Left colon (tissue), 2 donors: ENCODE data around the gene ZG16. TPM values are rescaled to one million over a fixed set of nuclear protein-coding genes. Genes with fewer than 3 reads are reported as not detected.
"Not testable (repeated sequence)": the region's sequence is repeated elsewhere in the genome, so short reads cannot be mapped to it uniquely, and the experiment has no call there.

Source experiments
- ATAC-seq: fragments of 200-7000 bp; cut with Tn5 transposase; one replicate; pipeline ENCODE4 v1.9.1; 2020; ENCODE audit warnings: mild to moderate bottlenecking, moderate library complexity
- DNase-seq, 2 donors: peaks; one replicate each; pipeline ENCODE4 v3.0.0-alpha.2; 2020
- intact Hi-C, 2 donors: fragments of 100-400 bp; cut with DNase I in 1 of 2; cut with micrococcal nuclease in 1 of 2; formaldehyde crosslinking; loops; one replicate each; pipeline versions ENCODE4 v1.11.2 to v1.14.0; 2022; cut with DNase I, micrococcal nuclease
- total RNA-seq, 2 donors: library from RNA; stranded (reverse); fragmentation: NEBNext Ultra II Directional; extraction: Animal tissue kit (Norgen Biotek cat#: 25700); gene quantifications; one replicate each; pipeline ENCODE4 v1.2.1, GENCODE V29; 2021
- donor health status: DM: no; HTN: no; CAD: no.
- donor health status: DM: yes; HTN: yes; CAD: no.

The ZG16 gene
- total RNA-seq, 2 donors from 2014 or later, result 1,315 to 1,793 TPM

- DNase-seq, ATAC-seq, intact Hi-C loops: not testable (repeated sequence)
Measured at GRCh38 chr16:29746518-29746917, 31.5 kb upstream of the ZG16 start.

DNA sequence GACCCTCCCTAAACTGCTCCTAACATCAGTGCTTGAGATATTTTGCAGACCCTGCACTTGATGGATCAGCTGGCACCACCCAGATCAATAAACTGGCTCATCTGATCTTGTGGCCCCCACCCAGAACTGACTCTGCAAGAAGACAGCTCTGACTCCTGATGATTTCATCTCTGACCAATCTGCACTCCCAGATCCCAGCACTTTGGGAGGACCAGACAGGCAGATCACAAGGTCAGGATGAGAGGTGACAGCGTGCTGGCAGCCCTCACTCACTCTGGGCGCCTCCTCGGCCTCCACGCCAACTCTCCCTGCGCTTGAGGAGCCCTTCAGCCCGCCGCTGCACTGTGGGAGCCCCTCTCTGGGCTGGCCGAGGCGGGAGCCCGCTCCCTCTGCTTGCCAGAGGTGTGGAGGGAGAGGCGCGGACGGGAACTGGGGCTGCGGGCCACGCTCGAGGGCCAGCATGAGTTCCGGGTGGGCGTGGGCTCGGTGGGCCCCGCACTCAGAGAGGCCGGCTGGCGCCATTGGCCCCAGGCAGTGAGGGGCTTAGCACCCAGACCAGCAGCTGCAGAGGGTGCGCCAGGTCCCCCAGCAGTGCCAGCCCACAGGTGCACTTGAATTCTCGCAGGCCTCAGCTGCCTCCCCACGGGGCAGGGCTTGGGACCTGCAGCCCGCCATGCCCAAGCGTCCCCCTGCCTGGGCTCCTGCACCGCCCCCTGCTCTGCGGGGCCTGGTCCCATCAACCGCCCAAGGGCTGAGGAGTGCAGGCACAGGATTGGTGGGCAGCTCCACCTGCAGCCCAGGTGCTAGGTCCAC is 29.9 kb upstream of the ZG16 start:
- ATAC-seq, result peak; percentile 55
- intact Hi-C loops, result no loop called here

GRCh38 chr16:29748760-29749149 is 29.3 kb upstream of the ZG16 start:
- DNase-seq, intact Hi-C loops: not testable (repeated sequence)
- peak; percentile 2 for ATAC-seq

More for the DNA sequence above, 29.9 kb upstream of the ZG16 start:
- DNase-seq, result no peak

DNA sequence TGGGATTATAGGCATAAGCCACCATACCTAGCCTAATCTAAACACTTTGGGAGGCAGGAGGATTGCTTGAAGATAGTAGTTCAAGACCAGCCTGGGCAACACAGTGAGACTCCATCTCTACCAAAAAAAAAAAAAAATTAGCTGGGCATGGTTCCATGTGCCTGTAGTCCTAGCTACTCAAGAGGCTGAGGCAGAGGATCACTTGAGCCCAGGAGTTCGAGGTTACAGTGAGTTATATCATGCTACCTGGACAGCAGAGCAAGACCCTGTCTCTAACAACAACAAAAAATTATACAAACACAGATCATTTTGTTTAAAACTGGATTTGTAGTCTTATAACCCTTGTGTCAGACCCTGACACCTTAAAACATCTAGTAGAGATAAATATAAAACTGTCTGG is 24.5 kb upstream of the ZG16 start:
- no peak for ATAC-seq
- intact Hi-C loops, result no loop called here
- no peak for DNase-seq

- intact Hi-C loops, result no loop called here
- DNase-seq (no peak), ATAC-seq (peak; percentile 36)
Measured at GRCh38 chr16:29756654-29757053, 21.4 kb upstream of the ZG16 start.

GRCh38 chr16:29757086-29757485 is 21.0 kb upstream of the ZG16 start:
- DNase-seq, ATAC-seq, intact Hi-C loops: not testable (repeated sequence)

DNA sequence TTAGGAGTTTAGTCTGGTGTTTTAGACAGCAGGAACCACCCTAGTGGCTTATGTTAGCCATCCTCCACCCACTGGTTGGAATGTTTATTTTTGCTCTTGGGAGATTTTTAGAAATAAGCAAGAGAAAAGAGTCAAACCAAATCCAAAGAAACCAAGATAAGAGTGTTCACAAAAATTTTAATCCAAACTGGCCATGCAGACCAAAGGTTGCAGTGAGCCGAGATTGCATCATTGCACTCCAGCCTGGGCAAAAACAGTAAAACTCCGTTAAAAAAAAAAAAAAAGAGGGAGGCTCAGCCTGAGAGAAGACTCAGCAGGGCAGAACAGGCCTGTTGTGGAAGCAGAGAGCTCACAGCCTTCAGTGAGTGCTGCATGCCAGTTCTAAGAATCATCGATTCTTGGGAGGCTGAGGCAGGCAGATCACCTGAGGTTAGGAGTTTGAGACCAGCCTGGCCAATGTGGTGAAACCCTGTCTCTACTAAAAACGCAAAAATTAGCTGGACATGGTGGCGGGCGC is 20.0 kb upstream of the ZG16 start:
- intact Hi-C loops, result no loop called here
- no peak for DNase-seq
- ATAC-seq, result no peak

DNA sequence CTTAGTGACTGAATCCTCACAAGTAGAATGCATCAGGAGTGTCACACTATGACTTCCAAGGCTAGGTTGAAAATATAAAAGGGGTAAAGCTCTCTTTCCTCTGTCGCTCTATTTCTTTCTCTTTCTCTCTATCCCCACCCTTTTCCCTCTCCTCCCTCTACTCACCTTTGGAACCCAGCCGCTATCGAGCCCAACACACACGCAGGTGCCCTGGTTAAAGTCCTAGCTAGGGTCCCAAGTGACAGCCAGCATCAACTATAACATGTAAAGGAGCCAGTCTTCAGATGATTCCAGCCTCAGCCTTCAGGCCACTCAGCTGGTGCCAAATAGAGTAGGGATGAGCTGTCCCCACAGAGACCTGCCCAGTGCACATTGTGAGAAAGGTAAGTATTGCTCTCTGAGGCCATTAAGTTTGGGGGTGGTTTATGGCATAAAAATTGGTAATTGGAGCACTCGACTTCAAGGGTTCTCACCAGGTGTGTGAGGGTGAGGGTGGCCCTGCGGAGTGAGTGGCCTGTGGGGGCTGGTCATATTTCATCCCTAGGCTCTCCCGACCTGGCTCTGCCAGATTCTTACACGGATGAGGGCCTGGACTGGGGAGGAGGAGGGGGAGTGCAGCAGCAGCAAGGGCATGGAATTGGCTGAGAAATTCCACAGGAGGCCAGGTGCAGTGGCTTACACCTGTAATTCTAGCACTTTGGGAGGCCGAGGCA is 17.3 kb upstream of the ZG16 start:
- DNase-seq (no peak), ATAC-seq (peak; percentile 70)
- intact Hi-C loops, result no loop called here

DNA sequence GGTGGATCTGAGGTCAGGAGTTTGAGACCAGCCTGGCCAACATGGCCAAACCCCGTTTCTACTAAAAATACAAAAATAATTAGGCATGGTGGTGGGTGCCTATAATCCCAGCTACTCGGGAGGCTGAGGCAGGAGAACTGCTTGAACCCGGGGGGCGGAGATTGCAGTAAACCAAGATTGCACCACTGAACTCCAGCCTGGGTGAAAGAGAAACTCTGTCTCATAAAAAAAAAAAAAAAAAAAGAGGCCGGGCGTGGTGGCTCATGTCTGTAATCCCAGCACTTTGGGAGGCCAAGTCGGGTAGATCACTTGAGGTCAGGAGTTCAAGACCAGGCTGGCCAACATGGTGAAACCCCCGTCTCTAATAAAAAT is 16.8 kb upstream of the ZG16 start:
- intact Hi-C loops, result not testable (repeated sequence)
- DNase-seq (peak in 1 of 2 donors; percentile 45), ATAC-seq (peak; percentile 52)

DNA sequence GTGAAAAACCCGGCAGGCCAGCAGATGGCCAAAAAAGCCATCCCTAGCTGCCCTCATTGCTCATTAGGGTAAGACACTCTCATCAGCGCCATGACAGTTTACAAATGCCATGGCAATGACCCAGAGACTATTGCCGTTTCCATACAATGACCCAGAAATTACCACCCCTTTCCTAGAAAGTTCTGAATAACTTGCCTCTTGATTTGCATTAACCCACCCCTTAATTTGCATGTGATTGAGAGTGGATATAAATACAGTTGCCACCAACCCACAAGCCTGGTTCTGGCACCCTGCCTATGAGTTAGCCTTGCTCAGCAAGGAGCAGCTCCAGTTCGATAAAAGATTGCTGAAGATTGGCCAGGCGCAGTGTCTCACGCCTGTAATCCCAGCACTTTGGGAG is 16.2 kb upstream of the ZG16 start:
- DNase-seq, result no peak
- no peak for ATAC-seq
- intact Hi-C loops, result no loop called here

GRCh38 chr16:29763326-29763725 is 14.7 kb upstream of the ZG16 start:
- no peak for DNase-seq
- intact Hi-C loops, result no loop called here
- ATAC-seq, result no peak

DNA sequence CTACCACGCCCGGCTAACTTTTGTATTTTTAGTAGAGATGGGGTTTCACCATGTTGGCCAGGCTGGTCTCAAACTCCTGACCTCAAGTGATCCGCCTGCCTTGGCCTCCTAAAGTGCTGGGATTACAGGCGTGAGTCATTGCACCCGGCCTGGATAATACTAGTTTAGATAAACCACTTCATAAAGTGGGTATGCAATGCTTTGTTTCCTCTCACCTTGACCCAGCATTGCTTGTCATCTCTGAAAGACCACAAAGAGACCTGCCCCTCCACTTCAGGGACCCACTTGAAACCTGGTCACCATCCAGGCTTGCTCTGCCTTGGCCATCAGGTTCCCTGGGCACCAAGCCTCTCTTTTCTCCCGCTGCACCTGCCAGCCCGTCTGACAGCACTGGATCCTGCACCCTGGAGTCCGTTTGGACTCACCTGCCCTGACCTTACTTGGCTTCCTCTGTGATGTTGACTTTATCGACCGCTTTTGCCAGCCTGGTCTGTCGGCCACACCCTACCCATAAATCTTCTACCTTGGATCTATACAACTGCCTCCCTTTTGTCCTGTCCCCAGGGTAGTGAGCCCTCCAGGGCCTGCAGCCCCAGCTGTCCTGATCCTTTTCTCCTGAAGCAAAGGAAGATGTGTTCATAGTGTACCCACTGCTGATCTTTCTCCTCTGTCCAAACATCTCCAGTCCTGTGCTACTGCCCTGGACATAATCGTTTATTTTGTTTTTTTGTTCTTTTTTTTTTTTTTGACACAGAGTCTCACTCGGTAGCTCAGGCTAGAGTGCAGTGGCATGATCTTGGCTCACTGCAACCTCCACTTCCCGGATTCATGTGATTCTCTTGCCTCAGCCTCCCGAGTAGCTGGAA is 12.7 kb upstream of the ZG16 start:
- intact Hi-C loops, result no loop called here
- ATAC-seq, result peak; percentile 86
- DNase-seq, result peak; percentile 59 to 81

DNA sequence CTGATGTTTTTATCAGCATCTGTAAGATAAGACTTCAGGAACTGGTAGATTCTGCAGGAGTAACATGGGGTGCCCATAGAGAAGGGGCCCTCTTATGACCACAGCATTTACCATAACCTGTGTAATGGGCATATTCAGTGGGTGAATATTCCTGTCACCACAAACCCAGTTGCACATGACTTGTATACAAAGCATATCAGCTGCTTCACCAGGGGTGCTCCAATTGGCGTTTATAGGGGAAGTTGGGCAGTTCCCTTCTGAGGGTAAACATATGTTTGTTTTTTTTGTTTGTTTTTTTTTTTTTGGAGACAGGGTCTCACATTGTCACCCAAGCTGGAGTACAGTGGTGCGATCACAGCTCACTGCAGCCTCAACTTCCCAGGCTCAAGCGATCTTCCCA is 11.5 kb upstream of the ZG16 start:
- no peak for DNase-seq
- ATAC-seq, result no peak
- intact Hi-C loops, result no loop called here

- DNase-seq (no peak), ATAC-seq (no peak)
- intact Hi-C loops, result no loop called here
Measured at GRCh38 chr16:29767062-29767461, 11.0 kb upstream of the ZG16 start.

- no peak for ATAC-seq
- intact Hi-C loops, result no loop called here
- no peak for DNase-seq
Measured at GRCh38 chr16:29769507-29769906, 8.5 kb upstream of the ZG16 start.

DNA sequence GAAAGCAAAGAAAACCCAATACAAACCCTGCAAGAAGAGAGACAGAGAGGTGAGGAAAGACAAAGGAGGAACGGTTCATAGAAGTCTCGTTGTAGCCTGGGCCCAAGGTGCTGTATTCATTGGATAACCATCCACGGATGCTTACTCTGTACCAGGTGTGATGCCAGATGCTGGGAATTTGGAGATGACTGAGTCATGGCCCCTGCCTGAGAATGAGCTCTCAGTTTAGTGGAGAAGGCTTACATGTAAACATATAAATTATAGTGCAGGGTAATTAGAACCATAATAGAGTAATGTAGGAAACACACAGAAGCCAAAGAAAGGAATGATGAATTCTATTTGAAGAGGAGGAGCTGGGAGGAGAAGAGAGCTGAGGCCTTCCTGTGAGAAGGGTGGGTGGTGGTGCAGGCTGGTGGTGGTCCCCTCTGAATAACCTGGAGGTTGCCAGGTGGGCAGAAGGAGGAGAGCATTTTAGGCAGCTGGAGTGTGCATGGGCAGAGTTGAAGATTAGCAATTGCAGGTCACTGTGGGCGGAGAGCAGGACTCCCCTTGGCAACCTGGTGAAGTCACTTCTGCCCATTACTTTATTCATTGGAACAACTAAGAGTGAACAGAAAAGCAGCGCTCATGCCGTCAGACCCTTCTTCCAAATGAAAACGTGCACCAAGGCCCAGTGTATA is 7.7 kb upstream of the ZG16 start:
- DNase-seq (peak in 1 of 2 donors; percentile 45), ATAC-seq (peak; percentile 59)
- intact Hi-C loops, result no loop called here

DNA sequence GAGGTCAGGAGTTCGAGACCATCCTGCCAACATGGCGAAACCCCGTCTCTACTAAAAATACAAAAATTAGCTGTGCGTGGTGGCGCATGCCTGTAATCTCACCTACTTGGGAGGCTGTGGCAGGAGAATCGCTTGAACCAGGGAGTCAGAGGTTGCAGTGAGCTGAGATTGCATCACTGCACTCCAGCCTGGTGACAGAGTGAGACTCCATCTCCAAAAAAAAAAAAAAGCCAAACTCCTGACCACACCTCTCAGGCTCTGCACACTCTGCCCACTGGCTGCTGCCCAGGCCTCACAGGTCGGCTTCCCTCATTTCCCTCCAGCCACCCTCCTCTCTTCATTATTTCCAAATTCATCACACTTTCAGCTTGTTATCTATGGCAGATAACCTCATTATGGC is 5.7 kb upstream of the ZG16 start:
- intact Hi-C loops, DNase-seq, ATAC-seq: not testable (repeated sequence)

DNA sequence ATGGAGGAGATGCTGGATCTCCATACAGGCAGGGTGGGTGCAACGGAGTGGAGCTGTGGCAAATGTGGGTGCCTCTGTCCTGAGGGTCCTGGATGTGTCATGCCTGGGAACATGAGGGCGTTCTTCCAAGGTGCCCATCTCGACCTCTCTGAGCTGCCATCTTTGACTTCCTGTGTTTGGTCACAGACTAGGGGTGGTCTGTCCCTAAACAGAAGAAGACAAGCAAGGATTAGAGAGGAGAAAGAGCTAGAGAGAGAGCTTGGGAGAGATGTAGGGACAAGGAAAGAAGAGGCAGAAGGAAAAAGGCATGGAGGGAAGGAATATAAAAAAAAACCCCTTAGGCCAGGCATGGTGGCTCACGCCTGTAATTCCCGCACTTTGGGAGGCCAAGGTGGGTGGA is 3.3 kb upstream of the ZG16 start:
- intact Hi-C loops, result no loop called here
- ATAC-seq, result no peak
- DNase-seq, result no peak
